Forelimb muscle (tissue), 1 donor: Measurements from ENCODE around the gene SMAD9. TPM values are rescaled to one million over a fixed set of nuclear protein-coding genes. Genes with fewer than 3 reads are reported as not detected.

Experiments
- DNase-seq: peaks from one replicate; pipeline ENCODE4 v3.0.0-alpha.2; 2013; ENCODE audit warnings: low read depth
- polyA plus RNA-seq: library from polyadenylated mRNA; unstranded; fragments of 120-200 nt; gene quantifications from one replicate; pipeline ENCODE4 v1.2.1, GENCODE V29; 2013; ENCODE audit not compliant: insufficient read length

Gene SMAD9
- polyA plus RNA-seq, 1 donor = 13.3 TPM

DNA sequence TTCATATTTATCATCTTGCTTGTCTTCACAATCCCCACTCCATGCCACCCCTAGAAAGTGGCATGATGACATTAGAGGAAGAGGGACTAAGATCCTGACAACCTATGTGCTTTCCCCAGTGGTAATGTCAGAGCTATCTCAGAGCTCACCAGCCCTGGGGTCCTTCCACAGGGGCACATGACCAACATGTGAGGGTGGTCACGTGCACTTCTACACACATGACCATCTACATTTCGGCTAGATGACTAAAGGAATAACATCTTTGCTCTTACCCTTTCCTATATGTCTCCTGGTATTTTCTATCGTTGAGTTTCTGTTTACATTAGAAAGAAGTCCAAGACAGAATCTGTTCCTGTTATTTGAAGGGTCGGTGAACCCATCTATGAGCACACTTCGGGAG is 54.8 kb downstream of the SMAD9 start:
- DNase-seq = no peak

DNA sequence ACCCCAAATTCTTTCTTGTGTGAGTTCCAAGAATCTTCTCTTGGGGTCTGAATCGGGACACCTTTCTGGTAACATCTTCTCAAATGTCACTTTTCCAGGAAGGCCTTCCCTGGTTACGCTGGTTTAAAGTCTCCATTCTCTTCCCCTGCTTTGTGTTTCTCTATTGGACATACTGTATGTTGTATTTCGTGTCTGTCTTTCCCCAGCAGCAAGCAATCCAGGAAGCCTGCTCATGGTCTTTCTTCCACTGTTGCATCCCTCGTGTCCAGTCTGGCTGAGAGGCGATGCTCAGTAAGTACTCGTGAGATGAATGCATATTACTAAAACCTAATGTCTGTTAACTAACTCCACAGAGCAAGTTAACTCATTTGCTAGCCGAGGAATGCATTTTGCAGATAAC is 57.3 kb downstream of the SMAD9 start:
- DNase-seq = no peak

DNA sequence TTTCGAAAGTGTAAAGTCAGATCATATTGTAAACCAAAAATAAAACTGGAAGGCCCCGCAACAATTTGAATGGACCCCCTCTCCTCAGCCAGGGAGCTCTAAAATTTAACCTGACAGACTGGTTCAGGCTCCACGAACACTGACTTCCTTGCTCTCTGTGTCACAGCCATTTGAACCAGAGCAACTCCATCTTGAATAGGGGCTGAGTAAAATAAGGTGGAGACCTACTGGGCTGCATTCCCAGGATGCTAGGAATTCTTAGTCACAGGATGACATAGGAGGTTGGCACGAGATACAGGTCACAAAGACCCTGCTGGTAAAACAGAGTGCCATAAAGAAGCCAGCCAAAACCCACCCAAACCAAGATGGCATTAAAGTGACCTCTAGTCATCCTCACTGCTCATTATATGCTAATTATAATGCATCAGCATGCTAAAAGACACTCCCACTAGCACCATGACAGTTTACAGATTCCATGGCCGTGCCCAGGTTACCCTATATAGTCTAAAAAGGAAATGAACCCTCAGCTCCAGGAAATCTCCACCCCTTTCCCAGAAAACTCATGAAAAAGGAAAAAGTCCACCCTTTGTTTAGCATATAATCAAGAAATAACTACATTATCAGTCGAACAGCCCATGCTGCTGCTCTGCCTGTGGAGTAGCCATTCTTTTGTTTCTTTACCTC is 57.9 kb downstream of the SMAD9 start:
- DNase-seq = no peak

DNA sequence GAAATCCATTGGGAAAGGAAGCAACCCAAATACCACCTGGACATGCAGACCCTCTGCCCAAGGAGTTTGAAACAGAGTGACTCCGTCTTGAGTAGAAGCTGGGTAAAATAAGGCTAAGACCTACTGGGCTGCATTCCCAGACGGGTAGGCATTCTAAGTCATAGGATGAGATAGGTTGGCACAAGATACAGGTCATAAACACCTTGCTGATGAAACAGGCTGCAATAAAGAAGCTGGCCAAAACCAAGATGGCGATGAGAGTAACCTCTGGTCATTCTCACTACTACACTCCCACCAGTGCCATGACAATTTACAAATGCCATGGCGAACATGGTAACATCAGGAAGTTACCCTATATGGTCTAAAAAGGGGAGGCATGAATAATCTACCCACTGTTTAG is 60.8 kb downstream of the SMAD9 start:
- DNase-seq = no peak

DNA sequence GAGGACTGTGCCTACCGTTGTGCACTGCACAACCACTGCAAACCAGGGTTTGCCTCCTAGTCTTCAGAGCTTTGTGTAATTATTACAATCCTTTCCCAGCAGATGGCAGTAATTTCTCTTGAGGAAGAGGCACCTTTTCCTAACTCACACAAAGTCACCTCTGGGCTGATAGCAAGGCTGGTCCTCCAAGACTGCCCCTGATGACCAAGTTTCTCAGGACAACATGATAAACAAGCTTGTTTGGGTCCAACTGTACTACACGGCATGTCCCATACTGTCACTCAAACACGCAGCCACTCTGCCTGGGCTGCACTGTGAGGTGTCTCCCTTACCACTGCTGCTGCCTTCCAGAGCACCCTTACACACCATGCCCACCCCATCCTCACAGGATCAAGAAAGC is 61.7 kb downstream of the SMAD9 start:
- peak; percentile 19 for DNase-seq

- no peak for DNase-seq
Observed at GRCh38 chr13:36857253-36857652, 62.8 kb downstream of the SMAD9 start.

DNA sequence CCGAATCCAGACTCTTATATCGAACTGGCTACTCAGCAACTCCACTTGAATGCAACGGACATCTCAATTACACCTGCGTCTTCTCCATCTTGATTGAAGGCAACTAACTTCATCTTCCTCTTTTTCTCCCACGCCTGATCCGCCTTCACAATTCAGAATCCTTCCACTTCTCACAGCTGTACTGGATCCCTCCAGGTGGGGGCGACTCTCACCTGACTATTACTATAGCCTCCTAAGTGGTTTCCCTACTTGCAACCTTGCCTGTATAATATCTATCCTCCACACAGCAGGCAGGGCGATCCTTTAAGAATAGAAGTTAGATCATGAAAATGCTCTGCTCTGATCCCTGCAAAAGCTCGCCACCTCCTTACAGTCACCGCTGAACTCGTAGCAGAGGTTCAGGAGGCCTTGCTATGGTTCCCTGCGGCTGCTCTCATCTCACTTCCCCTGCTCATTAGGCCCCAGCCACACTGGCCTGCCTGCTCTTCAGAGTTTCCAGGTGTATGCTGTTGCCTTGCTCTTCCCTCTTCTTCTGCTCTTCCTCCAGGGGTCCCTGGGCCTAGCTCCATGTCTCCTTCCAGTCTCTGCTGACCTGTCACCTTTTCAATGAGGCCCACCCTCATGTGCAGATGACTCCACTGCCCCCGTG is 69.1 kb downstream of the SMAD9 start:
- no peak for DNase-seq

DNA sequence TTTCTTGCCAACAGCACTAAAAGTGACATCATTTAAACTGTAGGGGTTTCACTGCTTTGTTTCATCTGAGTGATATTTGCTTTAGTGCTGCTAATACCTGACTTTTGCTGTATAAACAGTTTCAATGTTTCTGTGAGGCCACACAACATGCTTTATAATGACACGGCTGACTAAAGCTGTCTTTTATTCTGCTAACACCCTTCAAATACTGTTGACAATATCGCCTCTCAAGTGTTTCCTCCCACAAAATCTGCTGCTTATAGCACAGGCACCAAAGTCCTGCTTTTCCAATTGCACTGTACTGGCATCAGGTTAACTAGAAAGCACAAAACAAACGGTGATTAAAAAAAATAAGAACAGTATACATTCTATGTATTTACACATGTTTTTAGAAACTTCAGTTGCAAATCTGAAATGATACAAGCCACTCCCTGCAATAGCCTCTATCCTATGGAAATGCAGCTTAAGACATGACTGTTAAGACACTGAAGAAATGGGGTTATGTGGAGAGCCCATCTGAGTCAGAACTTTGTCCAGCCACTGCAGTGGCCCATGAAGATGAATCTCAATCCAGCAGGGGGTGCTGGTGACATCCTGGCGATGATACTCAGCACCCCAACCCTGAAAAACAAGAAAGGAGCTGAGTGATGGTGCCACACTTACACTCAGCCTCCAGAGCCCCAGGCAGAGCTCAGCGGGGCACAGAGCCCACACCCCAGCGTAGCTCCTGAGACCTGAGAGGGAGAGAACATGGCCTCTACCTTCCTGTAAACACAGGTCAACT is 71.6 kb downstream of the SMAD9 start:
- DNase-seq = no peak

GRCh38 chr13:36847606-36848005 is 72.4 kb downstream of the SMAD9 start:
- DNase-seq = no peak

- no peak for DNase-seq
Observed at GRCh38 chr13:36841391-36841790, 78.6 kb downstream of the SMAD9 start.

- no peak for DNase-seq
Observed at GRCh38 chr13:36840718-36841250, 79.3 kb downstream of the SMAD9 start.

GRCh38 chr13:36839981-36840380 is 80.1 kb downstream of the SMAD9 start:
- DNase-seq = no peak

- DNase-seq = no peak
Observed at GRCh38 chr13:36839281-36839680, 80.8 kb downstream of the SMAD9 start.

GRCh38 chr13:36837354-36838092 is 82.5 kb downstream of the SMAD9 start:
- DNase-seq = no peak

- DNase-seq = no peak
Observed at GRCh38 chr13:36834299-36834698, 85.7 kb downstream of the SMAD9 start.

- DNase-seq = no peak
Observed at GRCh38 chr13:36831291-36831690, 88.7 kb downstream of the SMAD9 start.

DNA sequence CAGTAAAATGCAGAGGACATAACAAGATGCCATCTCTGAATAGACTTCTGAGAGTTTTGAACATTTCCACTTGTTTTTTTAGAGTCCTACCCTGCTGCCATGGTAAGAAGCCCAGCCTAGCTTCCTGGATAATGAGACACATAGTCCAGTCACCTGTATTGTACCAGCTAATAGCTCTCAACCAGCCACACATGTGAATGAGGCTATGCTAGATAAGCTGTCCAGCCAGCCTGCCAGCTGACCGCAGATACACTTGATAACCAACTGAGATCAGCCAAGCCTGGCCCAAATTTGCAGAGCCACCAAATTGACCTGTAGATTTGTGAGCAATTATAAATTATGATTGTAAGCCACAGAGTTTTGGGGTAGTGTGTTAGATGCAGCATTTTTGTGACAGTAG is 90.3 kb downstream of the SMAD9 start:
- DNase-seq = no peak

DNA sequence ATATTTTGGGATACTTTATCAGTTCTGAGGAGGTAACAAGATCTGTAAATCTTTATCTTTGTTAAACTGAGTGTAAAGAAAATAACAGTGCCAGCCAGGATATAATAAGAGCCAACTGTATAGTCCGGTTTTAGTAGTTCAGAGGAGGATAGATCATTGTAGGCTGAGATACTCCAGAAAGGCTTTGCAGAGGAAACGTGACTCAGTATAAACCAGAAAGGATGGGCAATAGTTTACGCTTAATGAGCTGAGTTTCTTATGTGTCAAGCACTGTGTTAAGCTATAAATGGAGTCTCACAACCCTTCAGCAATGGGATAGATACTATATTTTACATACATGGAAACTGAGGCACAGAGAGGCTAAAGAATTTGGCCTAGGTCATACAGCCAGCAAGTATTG is 97.3 kb downstream of the SMAD9 start:
- no peak for DNase-seq

DNA sequence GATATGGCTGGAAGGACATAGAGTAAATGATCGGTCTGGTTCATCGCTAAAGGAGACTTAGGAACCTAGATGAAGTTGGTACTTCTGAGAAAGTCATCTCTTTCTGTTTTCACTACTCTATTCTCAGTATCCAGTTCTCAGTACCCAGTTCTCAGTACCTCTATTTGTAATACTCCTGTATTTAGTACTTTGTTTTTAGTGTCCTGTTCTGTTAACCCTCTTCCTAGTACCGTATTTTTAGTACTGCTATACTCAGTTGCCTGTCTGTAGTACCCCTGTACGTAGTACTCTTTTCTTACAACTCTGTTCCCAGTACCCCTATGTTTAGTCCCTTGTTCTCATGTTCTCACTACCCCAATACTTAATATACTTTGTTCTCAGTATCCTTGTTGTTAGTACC is 99.8 kb downstream of the SMAD9 start:
- no peak for DNase-seq

DNA sequence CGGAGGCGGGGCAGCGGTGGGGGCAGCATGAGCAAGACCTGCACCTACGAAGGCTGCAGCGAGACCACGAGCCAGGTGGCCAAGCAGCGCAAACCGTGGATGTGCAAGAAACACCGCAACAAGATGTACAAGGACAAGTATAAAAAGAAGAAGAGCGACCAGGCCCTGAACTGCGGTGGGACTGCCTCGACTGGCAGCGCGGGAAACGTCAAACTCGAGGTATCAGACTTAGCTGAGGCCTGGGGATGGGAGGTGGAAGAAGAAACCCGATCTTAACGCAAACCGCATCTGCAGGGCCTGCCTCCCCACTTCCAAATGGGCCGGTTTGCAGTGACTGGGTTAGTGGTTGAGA is 100.3 kb downstream of the SMAD9 start:
- DNase-seq = no peak

GRCh38 chr13:36818804-36819738 is 101.0 kb downstream of the SMAD9 start, which contains the start of gene RFXAP:
TSS of gene RFXAP (plus strand) at chr13:36819222. CDS start at chr13:36819358, 136 bp downstream.
- peak; percentile 73 for DNase-seq
